ENCODE measurements around the gene GMEB2. TPM values are rescaled to one million over a fixed set of nuclear protein-coding genes. Genes with fewer than 3 reads are reported as not detected.
"Not testable (repeated sequence)": the region's sequence is repeated elsewhere in the genome, so short reads cannot be mapped to it uniquely, and the experiment has no call there.

The GMEB2 gene, protein sequence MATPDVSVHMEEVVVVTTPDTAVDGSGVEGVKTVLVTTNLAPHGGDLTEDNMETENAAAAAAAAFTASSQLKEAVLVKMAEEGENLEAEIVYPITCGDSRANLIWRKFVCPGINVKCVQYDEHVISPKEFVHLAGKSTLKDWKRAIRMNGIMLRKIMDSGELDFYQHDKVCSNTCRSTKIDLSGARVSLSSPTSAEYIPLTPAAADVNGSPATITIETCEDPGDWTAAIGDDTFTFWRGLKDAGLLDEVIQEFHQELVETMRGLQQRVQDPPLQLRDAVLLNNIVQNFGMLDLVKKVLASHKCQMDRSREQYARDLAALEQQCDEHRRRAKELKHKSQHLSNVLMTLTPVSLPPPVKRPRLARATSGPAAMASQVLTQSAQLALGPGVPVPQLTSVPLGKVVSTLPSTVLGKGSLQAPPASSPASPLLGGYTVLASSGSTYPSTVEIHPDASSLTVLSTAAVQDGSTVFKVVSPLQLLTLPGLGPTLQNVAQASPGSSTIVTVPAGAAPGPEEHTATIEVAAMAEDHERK
- 10 to 100 TPM; 14.0 to 14.1 TPM for total RNA-seq

- Mint-ChIP-seq H3K27me3 (no peaks in the 10 kb centered on the region), H3K4me1 (peaks cover 36% of the 10 kb centered on the region), H3K36me3 (ENCODE audit: low read depth) (peaks cover 28% of the 10 kb centered on the region), H3K9me3 (ENCODE audit: low read depth) (no peaks in the 10 kb centered on the region), H3K27ac (peak within 1 kb of the TSS; percentile 97), H3K4me3 (peak within 1 kb of the TSS; percentile 87)
- DNase-seq (peak; percentile 84), ATAC-seq (peak; percentile 45)
- ChIA-PET CTCF (interaction anchor here (1.0 to 1.2 kb wide), 2 partner anchors 15 to 110 kb away, joined by 3 to 4 read pairs; partner anchors contain the start of gene LIME1), POLR2A (interaction anchor here (0.6 to 1.5 kb wide), 7 partner anchors 9 to 354 kb away, joined by 3 to 12 read pairs (median 3); partner anchors contain the start of genes PRPF6, RTEL1 and STMN3)
- intact Hi-C loops (cut with DNase I, micrococcal nuclease), result loop anchor here (1.0 to 5.0 kb wide), 19 partner anchors 9 to 830 kb away; partner anchors contain the start of genes ARFGAP1 (in 1 of the 2), ARFRP1 (in 1 of the 2), DIDO1 (in 1 of the 2) and DNAJC5 (in 1 of the 2)
Observed at GRCh38 chr20:63626424-63627128, at the start of gene GMEB2. TSS of gene GMEB2 (minus strand) at chr20:63627101. CDS start at chr20:63619397, 7,704 bp downstream.

DNA sequence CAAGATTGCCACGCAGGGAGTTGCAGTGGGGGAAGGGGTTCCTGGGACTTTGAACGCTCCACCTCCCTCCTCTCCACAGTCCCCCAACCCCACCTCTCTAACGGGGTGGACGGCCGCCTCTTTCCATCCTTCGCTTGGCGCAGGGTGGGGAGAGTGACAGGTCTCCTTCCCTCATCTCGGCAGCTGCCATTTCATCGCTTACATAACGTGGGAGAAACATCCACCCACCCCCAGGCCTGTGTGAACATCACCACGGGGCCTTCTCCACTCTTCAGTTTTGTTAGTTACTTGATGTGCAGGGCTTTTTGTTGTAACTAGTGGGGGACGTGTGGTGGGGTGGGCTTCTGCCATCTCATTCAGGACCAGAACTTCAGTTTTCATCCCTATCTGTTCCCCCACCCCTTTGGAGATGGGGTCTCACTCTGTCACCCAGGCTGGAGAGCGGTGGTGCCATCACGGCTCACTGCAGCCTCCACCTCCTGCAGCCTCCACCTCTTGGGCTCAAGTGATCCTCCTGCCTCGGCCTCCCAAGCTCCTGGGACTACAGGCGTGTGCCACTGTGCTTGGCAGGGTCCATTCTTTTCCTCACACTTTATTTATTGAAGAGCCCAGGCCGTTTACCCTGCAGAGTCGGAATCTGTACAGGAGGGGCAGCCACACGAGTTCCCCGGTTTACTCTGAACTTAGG is 48.9 kb upstream of the GMEB2 start:
- intact Hi-C loops (cut with DNase I, micrococcal nuclease), result no loop called here
- ATAC-seq, result no peak
- DNase-seq, result no peak
- Mint-ChIP-seq H3K4me3 (no peak overlapping the region), H3K4me1 (no peaks in the 10 kb centered on the region), H3K9me3 (ENCODE audit: low read depth) (no peaks in the 10 kb centered on the region), H3K27ac (no peak overlapping the region), H3K36me3 (ENCODE audit: low read depth) (peaks cover 26% of the 10 kb centered on the region), H3K27me3 (no peaks in the 10 kb centered on the region)
- ChIA-PET POLR2A (no interaction called here), CTCF (interaction anchor here (0.5 kb wide), 1 partner anchor 1135 kb away, joined by 4 read pairs; no protein-coding TSS in a partner anchor)

- Mint-ChIP-seq H3K4me3 (no peak overlapping the region), H3K27me3 (no peaks in the 10 kb centered on the region), H3K36me3 (ENCODE audit: low read depth) (peaks cover 28% of the 10 kb centered on the region), H3K9me3 (ENCODE audit: low read depth) (no peaks in the 10 kb centered on the region), H3K27ac (no peak overlapping the region), H3K4me1 (no peaks in the 10 kb centered on the region)
- POLR2A ChIA-PET, result no interaction called here
- CTCF ChIA-PET, result no interaction called here
- ATAC-seq (no peak), DNase-seq (no peak)
- intact Hi-C loops (cut with DNase I, micrococcal nuclease), result no loop called here
Observed at GRCh38 chr20:63673951-63674350, 47.0 kb upstream of the GMEB2 start.

DNA sequence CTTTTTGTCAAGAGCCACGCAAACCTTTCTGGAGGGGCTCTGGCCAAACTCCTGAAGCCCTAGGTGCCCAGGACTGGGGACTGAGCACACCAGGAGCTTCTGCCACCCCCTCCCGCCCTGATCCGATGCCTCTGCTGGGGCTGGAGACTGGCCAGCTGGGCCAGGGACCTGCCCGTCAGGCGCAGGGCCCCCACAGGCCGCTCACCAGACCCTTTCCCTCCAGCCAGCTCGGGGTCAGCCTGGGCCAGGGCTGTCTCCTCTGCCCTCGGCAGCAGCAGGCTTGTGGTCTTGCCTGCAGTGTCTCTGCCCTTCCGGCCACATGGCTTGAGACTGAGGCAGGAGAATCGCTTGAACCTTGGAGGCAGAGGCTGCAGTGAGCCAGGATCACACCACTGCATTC is 45.8 kb upstream of the GMEB2 start:
- DNase-seq (no peak), ATAC-seq (no peak)
- CTCF ChIA-PET, result no interaction called here
- Mint-ChIP-seq H3K4me1 (no peaks in the 10 kb centered on the region), H3K27me3 (no peaks in the 10 kb centered on the region), H3K9me3 (ENCODE audit: low read depth) (no peaks in the 10 kb centered on the region), H3K36me3 (ENCODE audit: low read depth) (peaks cover 30% of the 10 kb centered on the region), H3K4me3 (no peak overlapping the region), H3K27ac (no peak overlapping the region)
- POLR2A ChIA-PET, result no interaction called here
- intact Hi-C loops (cut with DNase I, micrococcal nuclease), result no loop called here

GRCh38 chr20:63671695-63672094 is 44.8 kb upstream of the GMEB2 start:
- H3K27ac Mint-ChIP-seq; H3K27me3 Mint-ChIP-seq; POLR2A ChIA-PET; intact Hi-C loops (cut with DNase I, micrococcal nuclease); H3K4me1 Mint-ChIP-seq; DNase-seq; H3K4me3 Mint-ChIP-seq; H3K9me3 Mint-ChIP-seq (ENCODE audit: low read depth); ATAC-seq: not testable (repeated sequence)
- CTCF ChIA-PET, result interaction anchor here (0.7 kb wide), 1 partner anchor 341 kb away, joined by 3 read pairs; no protein-coding TSS in a partner anchor
- H3K36me3 Mint-ChIP-seq (ENCODE audit: low read depth), result peaks cover 32% of the 10 kb centered on the region

- DNase-seq (no peak), ATAC-seq (no peak)
- Mint-ChIP-seq H3K27ac (no peak overlapping the region), H3K27me3 (no peaks in the 10 kb centered on the region), H3K4me3 (no peak overlapping the region), H3K9me3 (ENCODE audit: low read depth) (no peaks in the 10 kb centered on the region), H3K4me1 (no peaks in the 10 kb centered on the region), H3K36me3 (ENCODE audit: low read depth) (peaks cover 23% of the 10 kb centered on the region)
- intact Hi-C loops (cut with DNase I, micrococcal nuclease), result no loop called here
- POLR2A ChIA-PET, result no interaction called here
- CTCF ChIA-PET, result interaction anchor here (0.7 kb wide), 1 partner anchor 12 kb away, joined by 3 read pairs; no protein-coding TSS in a partner anchor
Observed at GRCh38 chr20:63668351-63668750, 41.5 kb upstream of the GMEB2 start.

DNA sequence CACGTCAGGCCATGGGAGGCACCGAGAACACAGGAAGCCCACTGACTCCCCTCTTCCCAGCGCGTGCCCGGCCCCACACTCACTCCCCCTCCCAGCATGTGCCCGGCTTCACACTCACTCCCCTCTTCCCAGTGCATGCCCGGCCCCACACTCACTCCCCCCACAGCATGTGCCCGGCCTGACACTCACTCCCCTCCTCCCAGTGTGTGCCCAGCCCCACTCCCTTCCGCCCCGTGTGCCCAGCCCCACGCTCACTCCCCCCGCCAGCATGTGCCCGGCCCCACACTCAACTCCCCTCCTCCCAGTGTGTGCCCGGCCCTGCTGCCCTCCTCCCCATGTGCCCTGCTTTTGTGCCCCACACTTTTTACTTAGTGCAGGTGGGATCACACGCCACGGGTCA is 41.0 kb upstream of the GMEB2 start:
- POLR2A ChIA-PET, result interaction anchor here (0.5 kb wide), 1 partner anchor 51 kb away, joined by 3 read pairs; no protein-coding TSS in a partner anchor
- H3K9me3 Mint-ChIP-seq (ENCODE audit: low read depth), result no peaks in the 10 kb centered on the region

GRCh38 chr20:63665708-63666107 is 38.8 kb upstream of the GMEB2 start:
- no peaks in the 10 kb centered on the region for H3K9me3 Mint-ChIP-seq (ENCODE audit: low read depth)
- ATAC-seq (no peak), DNase-seq (no peak)
- peaks cover 22% of the 10 kb centered on the region for H3K36me3 Mint-ChIP-seq (ENCODE audit: low read depth)
- intact Hi-C loops (cut with DNase I, micrococcal nuclease), result no loop called here
- ChIA-PET CTCF (no interaction called here), POLR2A (no interaction called here)
- H3K27me3 Mint-ChIP-seq, result no peaks in the 10 kb centered on the region
- H3K4me1 Mint-ChIP-seq, result no peaks in the 10 kb centered on the region
- no peak overlapping the region for H3K4me3 Mint-ChIP-seq
- H3K27ac Mint-ChIP-seq, result no peak overlapping the region

More for the DNA sequence above, 41.0 kb upstream of the GMEB2 start:
- Mint-ChIP-seq H3K4me3 (no peak overlapping the region), H3K27me3 (no peaks in the 10 kb centered on the region), H3K4me1 (no peaks in the 10 kb centered on the region), H3K36me3 (ENCODE audit: low read depth) (peaks cover 23% of the 10 kb centered on the region), H3K27ac (no peak overlapping the region)
- CTCF ChIA-PET, result interaction anchor here (0.7 kb wide), 1 partner anchor 11 kb away, joined by 3 read pairs; no protein-coding TSS in a partner anchor
- intact Hi-C loops (cut with DNase I, micrococcal nuclease), result no loop called here
- no peak for ATAC-seq
- DNase-seq, result no peak

DNA sequence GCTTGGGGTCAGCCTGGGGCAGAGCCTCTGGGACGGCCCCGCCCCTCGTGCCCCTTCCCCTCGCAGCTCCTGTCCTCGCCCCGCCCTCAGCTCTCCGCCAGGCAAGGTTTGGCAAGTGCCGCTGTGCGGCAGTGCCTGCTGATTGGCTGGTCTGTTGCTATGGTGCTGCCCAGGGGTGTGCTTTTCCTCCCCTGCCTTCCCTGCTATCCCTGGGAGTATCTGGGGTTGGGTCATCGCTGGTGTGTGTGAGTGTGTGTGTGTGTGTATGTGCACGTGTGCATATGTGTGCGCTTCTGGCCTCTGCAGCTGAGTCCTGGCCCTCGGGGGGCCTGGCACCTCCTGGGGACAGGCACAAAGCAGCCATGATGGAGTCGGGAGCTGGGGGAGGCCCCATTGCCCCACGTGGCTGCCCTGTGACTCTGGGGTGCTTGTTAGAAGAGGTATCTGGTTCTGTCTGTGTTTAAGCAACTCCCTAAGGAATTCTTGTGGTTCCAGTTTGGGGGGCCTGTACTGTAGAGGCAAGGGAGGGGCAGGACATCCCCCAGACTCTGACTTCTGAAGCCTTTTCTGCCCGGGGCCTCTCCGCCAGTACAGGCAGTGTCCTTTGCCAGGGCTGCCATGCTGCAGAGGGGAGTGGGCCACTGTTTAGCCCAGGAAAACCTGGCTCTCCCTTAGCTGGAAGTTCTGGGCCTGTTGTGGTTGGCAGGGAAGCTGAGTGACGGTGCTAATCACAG is 38.1 kb upstream of the GMEB2 start:
- CTCF ChIA-PET, result no interaction called here
- ATAC-seq, result no peak
- Mint-ChIP-seq H3K9me3 (ENCODE audit: low read depth) (no peaks in the 10 kb centered on the region), H3K36me3 (ENCODE audit: low read depth) (peaks cover 24% of the 10 kb centered on the region), H3K4me1 (peaks cover under 1% of the 10 kb centered on the region), H3K27ac (no peak overlapping the region), H3K27me3 (no peaks in the 10 kb centered on the region), H3K4me3 (no peak overlapping the region)
- intact Hi-C loops (cut with DNase I, micrococcal nuclease), result no loop called here
- no peak for DNase-seq
- POLR2A ChIA-PET, result no interaction called here

DNA sequence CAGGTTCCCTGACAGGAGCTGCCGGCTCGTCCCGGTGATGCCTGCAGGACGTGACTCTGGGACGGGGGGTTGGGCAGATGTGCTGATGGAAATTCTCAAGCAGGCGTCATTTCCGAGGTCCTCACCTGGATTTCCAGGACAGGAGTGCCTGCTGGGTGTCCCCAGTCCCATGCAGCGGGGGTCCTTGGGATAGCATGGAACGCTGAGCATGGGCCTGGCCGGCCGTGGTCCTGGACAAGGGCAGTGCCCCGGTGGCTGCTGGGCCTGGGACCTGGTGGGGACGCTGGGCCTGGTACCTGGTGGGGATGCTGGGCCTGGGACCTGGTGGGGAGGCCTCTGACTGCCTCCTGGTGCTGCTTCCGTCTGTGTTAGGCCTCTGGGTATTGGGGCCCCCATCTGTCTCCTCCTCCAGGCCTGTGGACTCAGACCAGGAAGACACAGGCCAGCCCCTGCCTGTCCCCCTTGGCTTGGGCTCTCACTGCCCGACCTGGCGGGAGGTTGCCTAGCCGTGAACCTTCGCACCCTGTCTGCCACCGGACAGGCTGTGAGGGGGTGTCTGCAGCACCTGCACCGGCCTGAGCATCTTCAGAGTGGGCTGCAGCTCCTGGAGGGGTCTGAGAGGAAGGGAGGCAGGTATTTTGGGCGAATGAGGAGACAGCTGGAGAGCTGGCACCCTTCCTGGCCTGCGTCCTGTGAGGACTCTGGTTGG is 37.4 kb upstream of the GMEB2 start:
- CTCF ChIA-PET, result no interaction called here
- no peak overlapping the region for H3K4me3 Mint-ChIP-seq
- no peaks in the 10 kb centered on the region for H3K9me3 Mint-ChIP-seq (ENCODE audit: low read depth)
- H3K27ac Mint-ChIP-seq, result no peak overlapping the region
- peaks cover 7% of the 10 kb centered on the region for H3K4me1 Mint-ChIP-seq
- H3K27me3 Mint-ChIP-seq, result no peaks in the 10 kb centered on the region
- DNase-seq, result no peak
- no peak for ATAC-seq
- POLR2A ChIA-PET, result no interaction called here
- intact Hi-C loops (cut with DNase I, micrococcal nuclease), result no loop called here
- H3K36me3 Mint-ChIP-seq (ENCODE audit: low read depth), result peaks cover 23% of the 10 kb centered on the region

Measured in activated CD4-positive, alpha-beta T cell treated with anti-CD3 and anti-CD28 coated beads for 36 hours (primary cell).